Activated CD4-positive, alpha-beta T cell treated with anti-CD3 and anti-CD28 coated beads for 48 hours (primary cell): Measurements from ENCODE around the gene RNU5B-1.
A peak's percentile ranks its signal among the peaks of the same experiment; 100 is the strongest.

Source experiments
- DNase-seq: peaks from one replicate; pipeline ENCODE4 v3.0.0-alpha.2; 2020

Gene RNU5B-1

GRCh38 chr15:65304381-65305149 lies at the start of gene RNU5B-1:
TSS of gene RNU5B-1 (plus strand) at chr15:65304677.
- DNase-seq: peak; percentile 92

GRCh38 chr15:65254758-65255157 lies 49.7 kb upstream of the RNU5B-1 start:
- DNase-seq: no peak

- DNase-seq: no peak
Observed at GRCh38 chr15:65255486-65256140, 48.9 kb upstream of the RNU5B-1 start.

GRCh38 chr15:65258375-65259262 lies 45.9 kb upstream of the RNU5B-1 start:
- DNase-seq: no peak

- DNase-seq: no peak
Observed at GRCh38 chr15:65259367-65259797, 45.1 kb upstream of the RNU5B-1 start.

GRCh38 chr15:65260968-65261367 lies 43.5 kb upstream of the RNU5B-1 start:
- no peak for DNase-seq

- DNase-seq: no peak
Observed at GRCh38 chr15:65263313-65263712, 41.2 kb upstream of the RNU5B-1 start.

GRCh38 chr15:65264863-65265430 lies 39.5 kb upstream of the RNU5B-1 start:
- no peak for DNase-seq

- no peak for DNase-seq
Observed at GRCh38 chr15:65266469-65266868, 38.0 kb upstream of the RNU5B-1 start.

GRCh38 chr15:65268411-65268810 lies 36.1 kb upstream of the RNU5B-1 start:
- no peak for DNase-seq

- DNase-seq: peak; percentile 42
Observed at GRCh38 chr15:65270811-65271545, 33.5 kb upstream of the RNU5B-1 start.

GRCh38 chr15:65275104-65275727 lies 29.3 kb upstream of the RNU5B-1 start:
- no peak for DNase-seq

- DNase-seq: no peak
Observed at GRCh38 chr15:65275728-65276126, 28.8 kb upstream of the RNU5B-1 start.

- no peak for DNase-seq
Observed at GRCh38 chr15:65277015-65277414, 27.5 kb upstream of the RNU5B-1 start.

- DNase-seq: no peak
Observed at GRCh38 chr15:65278480-65278879, 26.0 kb upstream of the RNU5B-1 start.

- no peak for DNase-seq
Observed at GRCh38 chr15:65285291-65286068, 19.0 kb upstream of the RNU5B-1 start.

- DNase-seq: peak; percentile 35
Observed at GRCh38 chr15:65286069-65286703, 18.3 kb upstream of the RNU5B-1 start.

GRCh38 chr15:65286704-65287519 lies 17.6 kb upstream of the RNU5B-1 start, which contains the start of gene PARP16:
TSS of gene PARP16 (minus strand) at chr15:65286883. CDS start at chr15:65286426, 457 bp downstream.
- DNase-seq: peak; percentile 94

- DNase-seq: no peak
Observed at GRCh38 chr15:65287520-65287855, 17.0 kb upstream of the RNU5B-1 start.
